HepG2 (cell line): ENCODE results near the gene HSPA14. TPM values are rescaled to one million over a fixed set of nuclear protein-coding genes. Genes with fewer than 3 reads are reported as not detected.

Experiments used
- ATAC-seq: fragments of 200-7000 bp; cut with Tn5 transposase; 3 replicates; pipeline ENCODE4 v1.9.1; 2020; ENCODE audit warnings: mild to moderate bottlenecking, moderate library complexity
- BruUV-seq: library from RNA; stranded (reverse); fragments of 400-500 nt; replicated peaks from 2 replicates; lab custom pipeline; 2021; lab: Mats Ljungman, UMichigan
- CTCF ChIA-PET: fragments of 300-600 bp; formaldehyde crosslinking; extraction: SDS; loops from one replicate; lab custom pipeline; 2021; ENCODE audit warnings: low total read pairs, inconsistent platforms, low intra/inter-chr PET ratio; lab: Yijun Ruan, JAX
- POLR2A ChIA-PET: fragments of 350-600 bp; sonication (Branson Sonifier 250); formaldehyde crosslinking; loops from one replicate; lab custom pipeline; 2020; ENCODE audit warnings: antibody characterized with exemption, inconsistent platforms; lab: Yijun Ruan, JAX
- DNase-seq: peaks from one replicate; pipeline ENCODE4 v3.0.0-alpha.2; 2015; ENCODE audit warnings: low spot score
- FAIRE-seq: peaks from 3 replicates; lab custom pipeline; 2011; peaks lifted over from hg19 to GRCh38; lab: Jason Lieb, UNC
- H2AFZ ChIP-seq: one replicate; pipeline ENCODE4 v1.6.1; 2011; ENCODE audit warnings: low read length, inconsistent platforms
- H3K27ac ChIP-seq: fragments of 300-600 bp; 3 replicates; pipeline ENCODE4 v1.8.0; 2011; ENCODE audit warnings: mixed run types, mild to moderate bottlenecking, mixed read lengths, low read length, inconsistent platforms; ENCODE audit not compliant: insufficient read depth; ENCODE audit errors: extremely low read length
- H3K27me3 ChIP-seq, 2 experiments: fragments of 200-600 bp in 1 of 2; 2 replicates in 1 of 2; 3 replicates in 1 of 2; pipeline versions ENCODE4 v1.6.0 to v1.8.0; 2011; ENCODE audit warnings: low read length in 2 of 2, mild to moderate bottlenecking in 2 of 2, moderate library complexity in 2 of 2, inconsistent platforms in 1 of 2; ENCODE audit not compliant: insufficient read depth in 2 of 2, control insufficient read depth in 1 of 2
- H3K36me3 ChIP-seq, 2 experiments: fragments of 200-600 bp in 1 of 2; replicated peaks in 1 of 2; 2 replicates in 1 of 2; 3 replicates in 1 of 2; pipeline versions ENCODE4 v1.5.1 to v1.8.0; 2011; ENCODE audit warnings: low read length in 2 of 2, inconsistent platforms in 1 of 2; ENCODE audit not compliant: insufficient read depth in 2 of 2, control insufficient read depth in 1 of 2
- H3K4me1 ChIP-seq: 2 replicates; pipeline ENCODE4 v1.5.1; 2012; ENCODE audit warnings: low read length, inconsistent platforms; ENCODE audit not compliant: insufficient read depth
- H3K4me2 ChIP-seq: 2 replicates; pipeline ENCODE4 v1.6.0; 2011; ENCODE audit warnings: low read depth, low read length, inconsistent platforms
- H3K4me3 ChIP-seq, 3 experiments: fragments of 200-600 bp in 1 of 3; sonication (generic), shearing (Covaris generic) in 1 of 3; replicated peaks in 1 of 3; 2 replicates each; pipeline ENCODE4 v1.5.1; 2011 to 2016; ENCODE audit warnings: low read length in 3 of 3, inconsistent platforms in 2 of 3, low read depth in 2 of 3, mild to moderate bottlenecking in 2 of 3, control low read depth in 1 of 3, mixed read lengths in 1 of 3; ENCODE audit not compliant: insufficient read depth in 1 of 3
- H3K79me2 ChIP-seq: one replicate; pipeline ENCODE4 v1.6.1; 2011; ENCODE audit warnings: low read length, inconsistent platforms; ENCODE audit not compliant: insufficient read depth
- H3K9ac ChIP-seq: 2 replicates; pipeline ENCODE4 v1.6.0; 2011; ENCODE audit warnings: mild to moderate bottlenecking, low read depth, low read length, inconsistent platforms; ENCODE audit not compliant: insufficient read depth
- H3K9me3 ChIP-seq: 2 replicates; pipeline ENCODE4 v1.5.1; 2012; ENCODE audit warnings: mild to moderate bottlenecking, low read length
- H4K20me1 ChIP-seq: 2 replicates; pipeline ENCODE4 v1.6.0; 2011; ENCODE audit warnings: inconsistent platforms, mild to moderate bottlenecking, low read length, moderate library complexity; ENCODE audit not compliant: insufficient read depth
- HES4 ChIP-seq: sonication (generic); formaldehyde crosslinking; IDR thresholded peaks from 2 replicates; pipeline ENCODE4 v1.9.0; 2021; ENCODE audit warnings: mild to moderate bottlenecking, missing genetic modification reagents, borderline replicate concordance
- HIVEP1 ChIP-seq: sonication (generic); formaldehyde crosslinking; IDR thresholded peaks from 2 replicates; pipeline ENCODE4 v1.4.0; 2020; ENCODE audit warnings: mild to moderate bottlenecking, missing genetic modification reagents
- ISX ChIP-seq: sonication (generic); formaldehyde crosslinking; conservative IDR thresholded peaks from 2 replicates; pipeline ENCODE4 v1.5.0; 2020; ENCODE audit warnings: missing genetic modification reagents
- ONECUT2 ChIP-seq: sonication (generic); formaldehyde crosslinking; IDR thresholded peaks from 2 replicates; pipeline ENCODE4 v1.4.0; 2020; ENCODE audit warnings: missing genetic modification reagents
- RAD51 ChIP-seq: fragments of 450-650 bp; IDR thresholded peaks from 2 replicates; pipeline ENCODE4 v1.6.1; 2016; ENCODE audit warnings: borderline replicate concordance
- RCOR2 ChIP-seq: IDR thresholded peaks from 2 replicates; pipeline ENCODE4 v1.6.1; 2016; ENCODE audit warnings: missing biosample characterization, missing genetic modification reagents
- ZFX ChIP-seq: sonication (generic); formaldehyde crosslinking; IDR thresholded peaks from 2 replicates; pipeline ENCODE4 v1.4.0; 2020; ENCODE audit warnings: mild to moderate bottlenecking, low read depth, missing genetic modification reagents, moderate library complexity
- ZMYM2 ChIP-seq: sonication (generic); formaldehyde crosslinking; IDR thresholded peaks from 2 replicates; pipeline ENCODE4 v1.8.0; 2022; ENCODE audit warnings: mild to moderate bottlenecking, missing genetic modification reagents
- ZNF142 ChIP-seq: sonication (generic); formaldehyde crosslinking; IDR thresholded peaks from 2 replicates; pipeline ENCODE4 v1.4.0; 2020; ENCODE audit warnings: missing genetic modification reagents
- ZNF260 ChIP-seq: sonication (generic); formaldehyde crosslinking; IDR thresholded peaks from 2 replicates; pipeline ENCODE4 v1.4.0; 2020; ENCODE audit warnings: missing genetic modification reagents, low read depth, mild to moderate bottlenecking, borderline replicate concordance
- WGBS: methylation state at CpG from one replicate; pipeline ENCODE4 v1.1.6; 2017; ENCODE audit warnings: low lambda C conversion rate; 5-methylcytosine and 5-hydroxymethylcytosine counted together
- in situ Hi-C: cut with HindIII; loops from 2 replicates; pipeline ENCODE4 v1.10.0; 2017; ENCODE audit warnings: low pct_unique_long_range_greater_than_20kb; ENCODE audit not compliant: extremely low pct_ligation_motif_present
- intact Hi-C: fragments of 100-400 bp; cut with micrococcal nuclease; formaldehyde crosslinking; loops from one replicate; pipeline ENCODE4 v1.10.0; 2022; ENCODE audit not compliant: unreplicated experiment
- polyA plus RNA-seq, 8 experiments: library from polyadenylated mRNA; depleted of rRNA in 3 of 8; stranded (reverse) in 7 of 8; unstranded in 1 of 8; fragments of >200 nt; fragmentation: Illumina TruSeq in 4 of 8; extraction: Trizol in 4 of 8; gene quantifications; 2 replicates each; pipeline versions ENCODE4 v1.2.1 to v1.2.3, GENCODE V29; 2011 to 2016; ENCODE audit warnings: low read depth in 4 of 8, missing spikeins in 1 of 8, mixed read lengths in 1 of 8; ENCODE audit not compliant: insufficient read depth in 1 of 8
- total RNA-seq, 5 experiments: library from RNA; depleted of rRNA; stranded (reverse); fragments of >200 nt; fragmentation: Illumina TruSeq; extraction: Trizol; gene quantifications; 2 replicates each; pipeline ENCODE4 v1.2.3, GENCODE V29; 2016; ENCODE audit warnings: low read depth in 1 of 5

The HSPA14 gene
- total and polyA plus RNA-seq, 2 of the 13 experiments (the other 11 are each of a cell fraction or from before 2014, with no cell fraction given) = 10.7 to 29.8 TPM

GRCh38 chr10:14798636-14799035, 39.5 kb upstream of the HSPA14 start:
- no peak overlapping the region for H3K27ac ChIP-seq
- no peak for FAIRE-seq

More at GRCh38 chr10:14798636-14799035, 39.5 kb upstream of the HSPA14 start:
- in situ Hi-C loops = no loop called here
- WGBS = under 1% methylated on average over 5 of the region's 5 CpGs
- ChIA-PET POLR2A (no interaction called here), CTCF (no interaction called here)
- intact Hi-C loops = no loop called here
- no peaks in the 10 kb centered on the region for H3K4me1 ChIP-seq
- no peaks in the 10 kb centered on the region for H4K20me1 ChIP-seq
- ATAC-seq (no peak), DNase-seq (no peak)
- TF ChIP-seq ONECUT2 (no peak), ZNF142 (no peak), RAD51 (no peak), ZNF260 (CRISPR knock-in tag) (no peak), ISX (CRISPR knock-in tag) (no peak), HIVEP1 (no peak), RCOR2 (CRISPR knock-in tag) (no peak), ZFX (CRISPR knock-in tag) (no peak), ZMYM2 (CRISPR knock-in tag) (no peak), HES4 (CRISPR knock-in tag) (no peak)
- no peaks in the 10 kb centered on the region for H3K9me3 ChIP-seq
- H3K36me3 ChIP-seq = no peaks in the 10 kb centered on the region
- no peak overlapping the region for H3K9ac ChIP-seq
- H3K4me2 ChIP-seq = no peak overlapping the region
- H3K4me3 ChIP-seq = no peak overlapping the region
- no peak overlapping the region for H2AFZ ChIP-seq
- H3K27me3 ChIP-seq = no peaks in the 10 kb centered on the region; a peak in 1 of 5 replicates
- BruUV-seq = no TSS peak
- no peaks in the 10 kb centered on the region for H3K79me2 ChIP-seq
